Trophoblast cell (in vitro differentiated cells and primary cell): Measurements from ENCODE around the gene ZNF574.

Experiments
- DNase-seq, 2 donors: peaks; one replicate each; pipeline ENCODE4 v3.0.0-alpha.2; 2016
- H2AFZ ChIP-seq: 2 replicates; pipeline ENCODE4 v1.6.1; 2013; ENCODE audit warnings: low read length, moderate library complexity, mild to moderate bottlenecking; ENCODE audit not compliant: insufficient read depth, poor library complexity
- H2AK5ac ChIP-seq: 2 replicates; pipeline ENCODE4 v1.6.1; 2013; ENCODE audit warnings: mild to moderate bottlenecking, low read length
- H2BK120ac ChIP-seq: 2 replicates; pipeline ENCODE4 v1.6.1; 2013; ENCODE audit warnings: low read length, mild to moderate bottlenecking, moderate library complexity; ENCODE audit not compliant: insufficient read depth, poor library complexity
- H2BK12ac ChIP-seq: 2 replicates; pipeline ENCODE4 v1.6.1; 2013; ENCODE audit warnings: mild to moderate bottlenecking, low read length, moderate library complexity
- H2BK5ac ChIP-seq: 2 replicates; pipeline ENCODE4 v1.6.1; 2013; ENCODE audit warnings: low read length, low read depth, moderate library complexity, mild to moderate bottlenecking; ENCODE audit not compliant: poor library complexity
- H3K14ac ChIP-seq: 2 replicates; pipeline ENCODE4 v1.6.1; 2013; ENCODE audit warnings: mild to moderate bottlenecking, low read length
- H3K18ac ChIP-seq: 2 replicates; pipeline ENCODE4 v1.6.1; 2013; ENCODE audit warnings: mild to moderate bottlenecking, low read length
- H3K23ac ChIP-seq: 2 replicates; pipeline ENCODE4 v1.6.1; 2013; ENCODE audit warnings: low read length
- H3K27ac ChIP-seq: 2 replicates; pipeline ENCODE4 v1.5.1; 2013; ENCODE audit warnings: low read depth, mild to moderate bottlenecking, inconsistent platforms, low read length, moderate library complexity
- H3K27me3 ChIP-seq: 2 replicates; pipeline ENCODE4 v1.6.1; 2013; ENCODE audit warnings: inconsistent platforms, mild to moderate bottlenecking, low read length, moderate library complexity; ENCODE audit not compliant: insufficient read depth
- H3K36me3 ChIP-seq, 2 experiments: 1 replicate in 1 of 2; 2 replicates in 1 of 2; pipeline ENCODE4 v1.6.1; 2013; ENCODE audit warnings: low read length in 2 of 2, mild to moderate bottlenecking in 2 of 2, moderate library complexity in 1 of 2; ENCODE audit not compliant: insufficient read depth in 2 of 2, control insufficient read depth in 1 of 2
- H3K4ac ChIP-seq: 2 replicates; pipeline ENCODE4 v1.6.1; 2013; ENCODE audit warnings: low read depth, mild to moderate bottlenecking, low read length, moderate library complexity
- H3K4me1 ChIP-seq, 2 experiments: 1 replicate in 1 of 2; 2 replicates in 1 of 2; pipeline ENCODE4 v1.6.1; 2013; ENCODE audit warnings: low read length in 2 of 2, mild to moderate bottlenecking in 2 of 2, moderate library complexity in 1 of 2; ENCODE audit not compliant: insufficient read depth in 2 of 2, control insufficient read depth in 1 of 2
- H3K4me2 ChIP-seq: 2 replicates; pipeline ENCODE4 v1.6.1; 2013; ENCODE audit warnings: inconsistent platforms, mild to moderate bottlenecking, low read length, moderate library complexity
- H3K4me3 ChIP-seq: 2 replicates; pipeline ENCODE4 v1.5.1; 2013; ENCODE audit warnings: mild to moderate bottlenecking, low read depth, low read length, inconsistent platforms
- H3K79me1 ChIP-seq: one replicate; pipeline ENCODE4 v1.6.1; 2013; ENCODE audit warnings: low read length
- H3K79me2 ChIP-seq: 2 replicates; pipeline ENCODE4 v1.6.1; 2013; ENCODE audit warnings: low read length, mild to moderate bottlenecking; ENCODE audit not compliant: control insufficient read depth, insufficient read depth, poor library complexity
- H3K9ac ChIP-seq: 2 replicates; pipeline ENCODE4 v1.6.1; 2013; ENCODE audit warnings: mild to moderate bottlenecking, low read length
- H3K9me3 ChIP-seq: 2 replicates; pipeline ENCODE4 v1.6.1; 2013; ENCODE audit warnings: low read depth, mild to moderate bottlenecking, control low read depth, inconsistent platforms, low read length; ENCODE audit not compliant: insufficient read depth
- H4K12ac ChIP-seq: 2 replicates; pipeline ENCODE4 v1.6.1; 2013; ENCODE audit warnings: low read depth, mild to moderate bottlenecking, low read length, moderate library complexity
- H4K8ac ChIP-seq: 2 replicates; pipeline ENCODE4 v1.6.1; 2013; ENCODE audit warnings: low read depth, mild to moderate bottlenecking, low read length, moderate library complexity
- H4K91ac ChIP-seq: one replicate; pipeline ENCODE4 v1.6.1; 2013; ENCODE audit warnings: low read depth, mild to moderate bottlenecking, low read length, moderate library complexity
- WGBS: extraction: QIAGEN DNeasy Blood & Tissue Kit; methylation state at CpG from one replicate; pipeline ENCODE4 v1.1.7; 2013; ENCODE audit warnings: missing lambda C conversion rate; ENCODE audit not compliant: insufficient read length, insufficient coverage; ENCODE audit errors: extremely low coverage; 5-methylcytosine and 5-hydroxymethylcytosine counted together

The ZNF574 gene

GRCh38 chr19:42083537-42083936 is 7.6 kb downstream of the ZNF574 start:
- no peak overlapping the region for H2BK120ac ChIP-seq
- no peak overlapping the region for H4K91ac ChIP-seq
- no peak overlapping the region for H3K4me3 ChIP-seq
- no peak overlapping the region for H4K8ac ChIP-seq
- H3K4me2 ChIP-seq, result no peak overlapping the region
- no peak overlapping the region for H3K4ac ChIP-seq
- H3K4me1 ChIP-seq, result peaks cover 3 to 10% of the 10 kb centered on the region in 2 experiments
- H3K79me2 ChIP-seq, result no peaks in the 10 kb centered on the region
- H3K27ac ChIP-seq, result no peak overlapping the region
- H3K18ac ChIP-seq, result no peak overlapping the region
- no peak overlapping the region for H4K12ac ChIP-seq
- H3K27me3 ChIP-seq, result no peaks in the 10 kb centered on the region
- H2AK5ac ChIP-seq, result no peak overlapping the region
- no CpG with 5 or more reads among the region's 5 CpGs for WGBS
- no peak overlapping the region for H2BK5ac ChIP-seq
- H3K79me1 ChIP-seq, result no peaks in the 10 kb centered on the region
- no peak overlapping the region for H2AFZ ChIP-seq
- H2BK12ac ChIP-seq, result no peak overlapping the region
- DNase-seq, result peak; percentile 35 to 65
- peaks cover 3% of the 10 kb centered on the region for H3K9me3 ChIP-seq
- no peak overlapping the region for H3K23ac ChIP-seq
- no peak overlapping the region for H3K9ac ChIP-seq
- no peak overlapping the region for H3K14ac ChIP-seq
- peaks cover 31 to 38% of the 10 kb centered on the region in 2 experiments for H3K36me3 ChIP-seq

- Histone ChIP-seq H3K18ac (no peak overlapping the region), H2BK5ac (no peak overlapping the region), H3K23ac (no peak overlapping the region), H3K4me3 (no peak overlapping the region), H3K79me1 (no peaks in the 10 kb centered on the region), H2BK12ac (no peak overlapping the region), H3K14ac (no peak overlapping the region), H3K79me2 (no peaks in the 10 kb centered on the region), H4K8ac (no peak overlapping the region), H3K9ac (no peak overlapping the region), H3K9me3 (no peaks in the 10 kb centered on the region), H3K36me3 (peaks cover 3 to 11% of the 10 kb centered on the region in 2 experiments), H3K4ac (no peak overlapping the region), H2BK120ac (no peak overlapping the region), H4K12ac (no peak overlapping the region), H2AK5ac (no peak overlapping the region), H3K4me2 (no peak overlapping the region), H4K91ac (no peak overlapping the region), H3K27ac (no peak overlapping the region), H2AFZ (no peak overlapping the region), H3K4me1 (peaks cover 7 to 8% of the 10 kb centered on the region in 2 experiments), H3K27me3 (no peaks in the 10 kb centered on the region)
- no peak for DNase-seq
- WGBS, result no CpG with 5 or more reads among the region's 9 CpGs
Measured at GRCh38 chr19:42086188-42086736, 10.3 kb downstream of the ZNF574 start.

- no peaks in the 10 kb centered on the region for H3K79me2 ChIP-seq
- H4K91ac ChIP-seq, result no peak overlapping the region
- H4K12ac ChIP-seq, result no peak overlapping the region
- DNase-seq, result no peak
- H3K79me1 ChIP-seq, result no peaks in the 10 kb centered on the region
- H3K4me1 ChIP-seq, result peaks cover 7 to 8% of the 10 kb centered on the region in 2 experiments
- no peaks in the 10 kb centered on the region for H3K27me3 ChIP-seq
- H2BK120ac ChIP-seq, result no peak overlapping the region
- H3K4me2 ChIP-seq, result no peak overlapping the region
- no peak overlapping the region for H2BK5ac ChIP-seq
- H3K27ac ChIP-seq, result no peak overlapping the region
- H2AK5ac ChIP-seq, result no peak overlapping the region
- H3K14ac ChIP-seq, result no peak overlapping the region
- H3K18ac ChIP-seq, result no peak overlapping the region
- H3K4me3 ChIP-seq, result no peak overlapping the region
- H3K9me3 ChIP-seq, result no peaks in the 10 kb centered on the region
- H3K23ac ChIP-seq, result no peak overlapping the region
- H4K8ac ChIP-seq, result no peak overlapping the region
- H3K36me3 ChIP-seq, result peaks cover 0 to 5% of the 10 kb centered on the region in 2 experiments
- no peak overlapping the region for H2BK12ac ChIP-seq
- H3K9ac ChIP-seq, result no peak overlapping the region
- no peak overlapping the region for H2AFZ ChIP-seq
- WGBS, result no CpG with 5 or more reads among the region's 11 CpGs
- H3K4ac ChIP-seq, result no peak overlapping the region
Measured at GRCh38 chr19:42086770-42087550, 11.0 kb downstream of the ZNF574 start.

GRCh38 chr19:42088471-42089190 is 12.7 kb downstream of the ZNF574 start:
- Histone ChIP-seq H3K4ac (no peak overlapping the region), H3K79me1 (no peaks in the 10 kb centered on the region), H3K79me2 (no peaks in the 10 kb centered on the region), H3K36me3 (peaks cover 0 to 1% of the 10 kb centered on the region in 2 experiments), H2BK5ac (no peak overlapping the region), H2AK5ac (no peak overlapping the region), H2BK120ac (no peak overlapping the region), H3K4me2 (no peak overlapping the region), H2BK12ac (peak overlapping the region; percentile 23), H3K27ac (no peak overlapping the region), H4K8ac (no peak overlapping the region), H3K9ac (no peak overlapping the region), H3K14ac (no peak overlapping the region), H4K91ac (no peak overlapping the region), H3K23ac (no peak overlapping the region), H3K4me1 (peaks cover 7 to 8% of the 10 kb centered on the region in 2 experiments), H3K9me3 (peaks cover 2% of the 10 kb centered on the region), H3K27me3 (no peaks in the 10 kb centered on the region), H4K12ac (no peak overlapping the region), H3K18ac (no peak overlapping the region), H2AFZ (no peak overlapping the region), H3K4me3 (no peak overlapping the region)
- DNase-seq, result no peak
- no CpG with 5 or more reads among the region's 18 CpGs for WGBS
